ENCODE data around the gene XAGE1A. TPM values are rescaled to one million over a fixed set of nuclear protein-coding genes. Genes with fewer than 3 reads are reported as not detected.
"Not testable (repeated sequence)": the region's sequence is repeated elsewhere in the genome, so short reads cannot be mapped to it uniquely, and the experiment has no call there.

Gene XAGE1A, protein sequence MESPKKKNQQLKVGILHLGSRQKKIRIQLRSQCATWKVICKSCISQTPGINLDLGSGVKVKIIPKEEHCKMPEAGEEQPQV
- not detected in 2 replicates for total RNA-seq (2022)
- not detected for Bru-seq, nascent RNA
- BruChase-seq, experiment 1, labeled RNA remaining after a 6-hour chase: not detected
- BruChase-seq, experiment 2, labeled RNA remaining after a 2-hour chase: not detected
- long read RNA-seq: 0 reads

DNA sequence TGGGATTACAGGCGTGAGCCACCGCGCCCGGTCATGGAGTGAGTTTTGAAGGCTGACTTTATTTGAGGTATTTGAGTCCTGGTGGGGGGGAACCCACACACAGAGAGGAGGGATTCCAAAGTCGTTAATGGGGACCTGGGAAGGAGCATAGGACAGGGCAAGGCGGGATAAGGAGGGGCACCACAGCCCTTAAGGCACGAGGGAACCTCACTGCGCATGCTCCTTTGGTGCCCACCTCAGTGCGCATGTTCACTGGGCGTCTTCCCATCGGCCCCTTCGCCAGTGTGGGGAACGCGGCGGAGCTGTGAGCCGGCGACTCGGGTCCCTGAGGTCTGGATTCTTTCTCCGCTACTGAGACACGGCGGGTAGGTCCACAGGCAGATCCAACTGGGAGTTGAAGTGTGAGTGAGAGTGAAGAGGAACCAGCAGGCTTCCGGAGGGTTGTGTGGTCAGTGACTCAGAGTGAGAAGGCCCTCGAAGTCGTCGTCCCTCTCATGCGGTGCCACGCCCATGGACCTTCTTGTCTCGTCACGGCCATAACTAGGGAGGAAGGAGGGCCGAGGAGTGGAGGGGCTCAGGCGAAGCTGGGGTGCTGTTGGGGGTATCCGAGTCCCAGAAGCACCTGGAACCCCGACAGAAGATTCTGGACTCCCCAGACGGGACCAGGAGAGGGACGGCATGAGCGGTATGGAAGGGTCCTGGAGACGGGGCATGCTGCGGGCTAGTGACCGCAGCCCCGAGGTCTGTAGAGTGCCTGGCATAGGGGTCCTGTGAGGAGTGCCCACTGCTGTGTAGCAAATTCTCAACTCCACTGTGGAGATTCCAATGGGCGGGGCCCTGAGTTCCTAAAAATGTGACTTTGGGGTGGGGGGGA lies at the start of gene XAGE1A:
Gene XAGE1A, plus strand, starts transcription at position 264 of the 874 bp plus-strand sequence. CDS start 1,554 bp downstream, outside the sequence.
- H3K4me3 Mint-ChIP-seq (ENCODE audit: unreplicated experiment); BruUV-seq (replicated peaks); DNase-seq (ENCODE audit: unreplicated experiment); intact Hi-C loops (cut with micrococcal nuclease); POLR2A ChIA-PET; H3K9me3 Mint-ChIP-seq (ENCODE audit: unreplicated experiment); H3K27ac Mint-ChIP-seq (ENCODE audit: low read depth, unreplicated experiment); H3K27me3 Mint-ChIP-seq (ENCODE audit: insufficient read depth, unreplicated experiment); H3K36me3 Mint-ChIP-seq (ENCODE audit: insufficient read depth, unreplicated experiment); H3K4me1 Mint-ChIP-seq (ENCODE audit: insufficient read depth, unreplicated experiment); CTCF ChIA-PET: not testable (repeated sequence)

DNA sequence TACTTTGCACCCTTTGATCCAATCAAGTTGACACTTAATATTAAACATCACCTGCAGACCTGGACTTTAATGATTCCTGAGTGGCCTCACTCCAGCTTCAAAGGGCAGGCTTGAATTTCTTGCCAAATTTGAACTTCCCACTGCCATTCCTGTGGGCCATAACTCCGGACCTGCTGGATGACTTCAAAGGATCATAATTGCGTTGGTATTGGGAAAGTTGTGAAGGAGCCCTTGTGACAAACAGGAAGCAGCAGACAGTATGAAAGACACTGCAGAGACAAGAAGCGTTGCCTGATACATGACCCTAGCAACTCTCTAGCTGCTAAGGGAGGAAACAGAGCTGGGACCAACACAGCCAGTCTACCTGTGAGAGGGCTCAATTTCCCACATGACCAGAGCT lies 43.6 kb upstream of the XAGE1A start:
- H3K4me3 Mint-ChIP-seq (ENCODE audit: unreplicated experiment); intact Hi-C loops (cut with micrococcal nuclease); POLR2A ChIA-PET; DNase-seq (ENCODE audit: unreplicated experiment); CTCF ChIA-PET; BruUV-seq (replicated peaks); H3K36me3 Mint-ChIP-seq (ENCODE audit: insufficient read depth, unreplicated experiment); H3K27ac Mint-ChIP-seq (ENCODE audit: low read depth, unreplicated experiment); H3K4me1 Mint-ChIP-seq (ENCODE audit: insufficient read depth, unreplicated experiment); H3K9me3 Mint-ChIP-seq (ENCODE audit: unreplicated experiment): not testable (repeated sequence)
- peaks cover 43% of the 10 kb centered on the region for H3K27me3 Mint-ChIP-seq (ENCODE audit: insufficient read depth, unreplicated experiment)

DNA sequence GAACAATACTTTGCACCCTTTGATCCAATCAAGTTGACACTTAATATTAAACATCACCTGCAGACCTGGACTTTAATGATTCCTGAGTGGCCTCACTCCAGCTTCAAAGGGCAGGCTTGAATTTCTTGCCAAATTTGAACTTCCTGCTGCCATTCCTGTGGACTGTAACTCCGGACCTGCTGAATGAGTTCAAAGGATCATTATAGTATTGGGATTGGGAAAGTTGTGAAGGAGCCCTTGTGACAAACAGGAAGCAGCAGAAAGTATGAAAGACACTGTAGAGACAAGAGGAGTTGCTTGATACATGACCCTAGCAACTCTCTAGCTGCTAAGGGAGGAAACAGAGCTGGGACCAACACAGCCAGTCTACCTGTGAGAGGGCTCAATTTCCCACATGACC lies 24.3 kb upstream of the XAGE1A start:
- peaks cover 24% of the 10 kb centered on the region for H3K27me3 Mint-ChIP-seq (ENCODE audit: insufficient read depth, unreplicated experiment)
- intact Hi-C loops (cut with micrococcal nuclease); H3K27ac Mint-ChIP-seq (ENCODE audit: low read depth, unreplicated experiment); H3K4me1 Mint-ChIP-seq (ENCODE audit: insufficient read depth, unreplicated experiment); H3K36me3 Mint-ChIP-seq (ENCODE audit: insufficient read depth, unreplicated experiment); CTCF ChIA-PET; H3K9me3 Mint-ChIP-seq (ENCODE audit: unreplicated experiment); BruUV-seq (replicated peaks); POLR2A ChIA-PET; H3K4me3 Mint-ChIP-seq (ENCODE audit: unreplicated experiment); DNase-seq (ENCODE audit: unreplicated experiment): not testable (repeated sequence)

DNA sequence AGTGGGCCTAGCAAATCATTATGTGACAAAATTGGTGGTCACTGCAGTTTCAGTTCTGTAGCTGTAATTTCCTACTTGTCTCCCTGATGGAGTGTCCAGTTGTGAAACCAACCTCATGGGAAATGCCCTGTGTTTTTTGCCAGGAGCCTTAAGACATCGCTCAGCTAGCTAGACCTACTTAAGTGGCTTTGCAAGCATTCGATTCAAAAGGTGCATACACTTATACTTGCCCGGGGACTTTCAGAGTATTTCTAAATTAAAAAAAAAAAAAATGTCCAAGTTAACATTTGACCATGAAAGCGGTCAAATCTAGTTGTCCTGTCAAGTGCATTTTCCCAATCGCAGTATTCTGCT lies 788 bp downstream of the XAGE1A start:
- H3K27me3 Mint-ChIP-seq (ENCODE audit: insufficient read depth, unreplicated experiment); H3K27ac Mint-ChIP-seq (ENCODE audit: low read depth, unreplicated experiment); POLR2A ChIA-PET; DNase-seq (ENCODE audit: unreplicated experiment); CTCF ChIA-PET; H3K9me3 Mint-ChIP-seq (ENCODE audit: unreplicated experiment); H3K4me3 Mint-ChIP-seq (ENCODE audit: unreplicated experiment); intact Hi-C loops (cut with micrococcal nuclease); BruUV-seq (replicated peaks); H3K36me3 Mint-ChIP-seq (ENCODE audit: insufficient read depth, unreplicated experiment); H3K4me1 Mint-ChIP-seq (ENCODE audit: insufficient read depth, unreplicated experiment): not testable (repeated sequence)

DNA sequence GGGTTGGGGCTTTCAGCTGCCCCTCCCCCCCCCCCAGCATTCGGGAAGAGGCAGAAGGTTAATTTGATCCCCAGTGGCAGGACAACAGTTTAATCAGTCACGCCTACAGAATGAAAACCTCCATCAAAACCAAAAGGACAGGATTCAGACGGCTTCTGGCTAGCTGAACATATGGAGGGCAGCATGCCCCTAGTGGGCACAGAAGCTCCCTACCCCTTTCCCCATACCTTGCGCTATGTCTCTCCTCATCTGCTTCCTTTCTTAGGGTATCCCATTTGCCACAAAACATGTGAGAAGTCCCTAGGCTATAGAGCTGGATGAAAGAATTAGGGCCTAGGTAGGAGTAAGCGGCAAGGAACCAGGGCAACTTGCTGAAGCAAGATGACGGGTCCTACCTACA lies 5.8 kb downstream of the XAGE1A start:
- H3K36me3 Mint-ChIP-seq (ENCODE audit: insufficient read depth, unreplicated experiment); intact Hi-C loops (cut with micrococcal nuclease); H3K4me1 Mint-ChIP-seq (ENCODE audit: insufficient read depth, unreplicated experiment); H3K4me3 Mint-ChIP-seq (ENCODE audit: unreplicated experiment); H3K27ac Mint-ChIP-seq (ENCODE audit: low read depth, unreplicated experiment); POLR2A ChIA-PET; DNase-seq (ENCODE audit: unreplicated experiment); CTCF ChIA-PET; H3K9me3 Mint-ChIP-seq (ENCODE audit: unreplicated experiment); BruUV-seq (replicated peaks): not testable (repeated sequence)
- peaks cover 39% of the 10 kb centered on the region for H3K27me3 Mint-ChIP-seq (ENCODE audit: insufficient read depth, unreplicated experiment)

DNA sequence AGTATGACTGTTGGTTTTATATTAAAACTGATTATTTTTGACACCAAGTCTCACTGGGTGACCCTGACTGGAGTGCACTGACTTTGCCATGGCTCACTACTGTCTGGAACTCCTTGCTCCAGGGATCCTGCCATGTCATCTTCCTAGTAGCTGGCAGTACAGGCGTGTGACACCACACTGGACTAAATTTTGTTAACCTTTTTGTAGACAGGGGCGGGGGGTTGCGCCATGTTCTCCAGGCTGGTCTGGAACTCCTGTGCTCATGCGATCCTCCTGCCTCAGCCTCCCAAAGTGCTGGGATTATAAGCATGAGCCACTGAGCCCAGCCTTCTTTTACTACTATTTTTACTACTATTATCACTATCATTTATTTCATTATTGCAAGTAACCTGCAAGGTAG lies 8.9 kb downstream of the XAGE1A start:
- H3K27me3 Mint-ChIP-seq (ENCODE audit: insufficient read depth, unreplicated experiment): peaks cover 58% of the 10 kb centered on the region
- BruUV-seq (replicated peaks): no TSS peak
- no peak overlapping the region for H3K4me3 Mint-ChIP-seq (ENCODE audit: unreplicated experiment)

More for the DNA sequence above, 8.9 kb downstream of the XAGE1A start:
- no peaks in the 10 kb centered on the region for H3K4me1 Mint-ChIP-seq (ENCODE audit: insufficient read depth, unreplicated experiment)
- DNase-seq (ENCODE audit: unreplicated experiment): no peak
- intact Hi-C loops (cut with micrococcal nuclease): no loop called here
- POLR2A ChIA-PET: no interaction called here
- peaks cover 7% of the 10 kb centered on the region for H3K9me3 Mint-ChIP-seq (ENCODE audit: unreplicated experiment)
- no peaks in the 10 kb centered on the region for H3K36me3 Mint-ChIP-seq (ENCODE audit: insufficient read depth, unreplicated experiment)
- CTCF ChIA-PET: no interaction called here
- no peak overlapping the region for H3K27ac Mint-ChIP-seq (ENCODE audit: low read depth, unreplicated experiment)
- TF ChIP-seq, protein P1, sequence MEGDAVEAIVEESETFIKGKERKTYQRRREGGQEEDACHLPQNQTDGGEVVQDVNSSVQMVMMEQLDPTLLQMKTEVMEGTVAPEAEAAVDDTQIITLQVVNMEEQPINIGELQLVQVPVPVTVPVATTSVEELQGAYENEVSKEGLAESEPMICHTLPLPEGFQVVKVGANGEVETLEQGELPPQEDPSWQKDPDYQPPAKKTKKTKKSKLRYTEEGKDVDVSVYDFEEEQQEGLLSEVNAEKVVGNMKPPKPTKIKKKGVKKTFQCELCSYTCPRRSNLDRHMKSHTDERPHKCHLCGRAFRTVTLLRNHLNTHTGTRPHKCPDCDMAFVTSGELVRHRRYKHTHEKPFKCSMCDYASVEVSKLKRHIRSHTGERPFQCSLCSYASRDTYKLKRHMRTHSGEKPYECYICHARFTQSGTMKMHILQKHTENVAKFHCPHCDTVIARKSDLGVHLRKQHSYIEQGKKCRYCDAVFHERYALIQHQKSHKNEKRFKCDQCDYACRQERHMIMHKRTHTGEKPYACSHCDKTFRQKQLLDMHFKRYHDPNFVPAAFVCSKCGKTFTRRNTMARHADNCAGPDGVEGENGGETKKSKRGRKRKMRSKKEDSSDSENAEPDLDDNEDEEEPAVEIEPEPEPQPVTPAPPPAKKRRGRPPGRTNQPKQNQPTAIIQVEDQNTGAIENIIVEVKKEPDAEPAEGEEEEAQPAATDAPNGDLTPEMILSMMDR (IDR thresholded peaks at IDR 0.05; ENCODE audit: unreplicated experiment): no peak
